Measurements from ENCODE around the gene RNF10. TPM values are rescaled to one million over a fixed set of nuclear protein-coding genes. Genes with fewer than 3 reads are reported as not detected.
"Not testable (repeated sequence)": the region's sequence is repeated elsewhere in the genome, so short reads cannot be mapped to it uniquely, and the experiment has no call there.

The RNF10 gene
- total RNA-seq, 1 donor from 2014 or later, result 294 TPM

DNA sequence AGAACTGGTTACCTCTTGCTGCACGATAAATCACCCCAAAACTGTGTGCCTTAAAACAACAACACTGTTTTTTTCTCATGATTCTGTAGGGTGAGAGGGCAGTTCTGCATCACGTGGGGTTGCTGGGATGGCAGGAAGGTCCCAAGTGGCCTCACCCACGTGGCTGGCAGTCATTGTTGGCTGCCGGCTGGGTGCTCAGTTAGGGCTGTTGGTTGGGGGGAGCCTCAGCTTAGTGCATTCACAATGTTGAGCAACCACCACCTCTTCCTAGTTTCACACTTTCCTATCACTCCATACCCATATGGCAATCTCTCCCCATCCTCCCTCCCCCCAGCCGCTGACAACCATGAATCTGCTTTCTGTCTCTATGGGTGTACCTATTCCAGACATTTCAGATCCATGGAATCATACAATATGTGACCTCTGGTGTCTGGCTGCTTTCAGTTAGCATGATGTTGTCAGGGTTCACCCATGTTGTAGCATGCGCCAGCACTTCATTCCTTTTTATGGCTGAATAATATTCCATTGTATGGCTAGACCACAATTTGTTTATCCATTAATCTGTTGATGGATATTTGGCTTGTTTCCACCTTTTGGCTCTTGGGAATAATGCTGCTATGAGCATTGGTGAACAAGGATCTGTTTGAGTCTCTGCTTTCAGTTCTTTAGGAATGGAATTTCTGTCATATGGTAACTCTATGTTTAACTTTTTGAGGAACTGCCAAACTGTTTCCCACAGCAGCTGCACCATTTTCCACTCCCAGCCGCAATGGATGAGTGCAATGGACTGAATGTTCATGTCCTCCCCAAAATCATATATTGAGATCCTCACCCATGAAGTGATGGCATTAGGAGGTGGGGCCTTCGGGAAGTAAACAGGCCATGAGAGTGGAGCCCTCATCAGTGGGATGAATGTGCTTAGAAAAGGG, 58.2 kb downstream of the RNF10 start:
- no peak for ATAC-seq
- no peak for DNase-seq (ENCODE audit: missing footprints)
- intact Hi-C loops (cut with DNase I), result no loop called here

DNA sequence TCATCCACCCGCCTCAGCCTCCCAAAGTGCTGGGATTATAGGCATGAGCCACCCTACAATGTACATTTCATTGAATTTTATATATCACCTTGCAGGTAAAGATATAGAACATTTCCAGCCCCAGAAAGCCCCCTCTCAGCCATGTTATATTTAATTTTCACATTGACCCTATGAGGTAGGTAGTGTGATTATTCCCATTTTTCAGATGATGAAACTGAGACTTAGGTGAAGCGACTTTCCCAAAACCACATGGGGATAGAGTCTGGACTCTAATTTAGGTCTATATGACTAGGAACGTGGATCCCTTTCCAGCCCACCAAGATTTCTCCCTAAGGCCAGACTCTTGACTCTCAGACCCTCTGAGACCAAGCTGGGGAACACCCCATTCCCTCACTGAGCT, 62.7 kb downstream of the RNF10 start:
- ATAC-seq (no peak), DNase-seq (ENCODE audit: missing footprints) (no peak)
- intact Hi-C loops (cut with DNase I), result no loop called here

DNA sequence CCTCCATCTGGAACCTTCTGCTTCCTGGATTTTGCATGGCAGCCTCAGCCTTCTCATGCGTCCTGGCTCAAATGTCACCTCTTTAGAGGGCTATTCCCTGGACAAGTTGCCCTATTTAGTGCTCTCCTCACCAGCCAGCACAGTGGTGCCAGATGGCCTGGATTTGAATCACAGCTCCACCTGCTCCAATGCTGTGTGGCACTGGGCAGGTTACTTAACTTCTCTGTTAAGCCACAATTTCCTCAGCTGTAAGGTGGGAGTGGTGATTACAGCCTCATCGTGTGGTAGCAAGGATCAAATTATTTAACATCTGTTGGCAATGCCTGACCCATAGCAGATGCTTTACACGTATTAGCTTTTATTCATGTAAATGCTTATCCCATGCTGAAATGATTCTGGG, 63.7 kb downstream of the RNF10 start:
- ATAC-seq (no peak), DNase-seq (ENCODE audit: missing footprints) (no peak)
- intact Hi-C loops (cut with DNase I), result no loop called here

DNA sequence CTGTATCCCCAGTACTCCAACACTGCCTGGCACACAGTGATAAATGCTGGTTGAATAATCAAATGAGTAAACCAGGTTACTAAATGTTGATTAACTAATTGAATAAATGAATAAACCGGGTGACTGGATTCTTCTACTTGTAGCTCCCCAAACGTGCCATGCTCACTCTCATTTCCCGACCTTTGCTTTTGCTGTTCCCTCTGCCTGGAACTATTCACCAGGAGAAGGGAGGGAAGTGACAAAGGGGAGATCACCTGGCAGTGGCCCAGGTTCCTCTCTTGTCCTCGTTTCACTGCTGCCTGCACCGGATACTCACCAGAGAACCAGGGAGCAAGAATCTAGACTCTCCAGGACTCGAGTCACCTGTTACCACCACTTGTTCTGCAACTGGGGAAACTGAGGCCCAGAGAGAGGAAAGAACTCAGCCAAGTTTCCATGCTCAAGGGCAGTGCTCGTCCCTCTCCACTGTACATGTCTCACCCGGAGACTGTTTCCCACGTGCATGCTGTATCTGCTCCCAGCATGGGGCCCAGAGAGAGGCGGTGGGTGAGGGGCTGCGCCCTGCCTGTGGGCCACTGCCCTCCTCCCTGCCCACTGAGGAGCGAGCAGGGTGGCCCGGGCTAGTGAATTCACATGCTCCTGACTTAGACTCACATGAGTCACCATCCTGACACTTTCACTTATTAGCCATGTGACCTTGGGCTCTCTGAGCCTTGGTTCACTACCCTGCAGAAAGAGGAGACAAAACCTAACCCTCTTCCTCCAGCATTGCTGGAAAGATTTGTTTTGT, 64.7 kb downstream of the RNF10 start:
- DNase-seq (ENCODE audit: missing footprints) (no peak), ATAC-seq (peak; percentile 34)
- intact Hi-C loops (cut with DNase I), result no loop called here

DNA sequence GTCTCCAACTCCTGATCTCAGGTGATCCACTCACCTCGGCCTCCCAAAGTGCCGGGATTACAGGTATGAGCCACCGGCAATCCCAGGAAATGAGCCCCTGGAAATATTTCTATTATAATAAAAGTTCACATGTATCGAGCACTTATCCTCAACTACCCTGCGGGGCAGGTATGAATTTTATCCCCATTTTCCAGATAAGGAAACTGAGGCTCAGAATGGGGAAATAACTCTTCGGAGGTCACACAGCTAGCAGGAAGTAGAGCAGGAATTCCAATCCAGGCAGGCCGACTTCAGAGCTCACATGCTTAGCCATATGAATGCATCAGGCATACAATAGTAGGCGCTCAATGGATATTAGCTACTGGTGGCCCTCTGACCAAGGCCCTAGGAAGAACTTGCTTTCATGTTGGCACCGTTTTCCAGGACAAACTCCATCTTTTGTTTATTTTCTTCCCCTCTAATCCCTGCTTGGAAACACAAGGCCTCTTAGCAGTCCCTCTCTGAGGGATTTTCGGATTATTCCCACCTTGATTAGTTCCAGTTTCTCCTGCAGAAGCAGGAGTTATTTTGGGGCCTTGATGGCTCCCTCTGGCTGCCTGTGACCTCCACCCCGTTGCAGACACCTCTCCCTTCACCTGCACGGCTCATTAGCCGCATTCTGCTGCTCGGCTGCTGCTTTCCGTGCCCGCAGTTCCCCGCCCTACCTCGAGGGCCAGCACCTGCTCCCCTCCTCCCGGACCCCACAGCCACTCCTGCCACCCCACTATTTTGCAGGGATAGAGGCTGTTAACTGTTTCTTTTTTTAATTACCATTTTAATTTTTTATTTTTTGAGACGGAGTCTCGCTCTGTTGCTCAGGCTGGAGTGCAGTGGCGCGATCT, 65.8 kb downstream of the RNF10 start:
- intact Hi-C loops (cut with DNase I), result no loop called here
- ATAC-seq (no peak), DNase-seq (ENCODE audit: missing footprints) (no peak)

DNA sequence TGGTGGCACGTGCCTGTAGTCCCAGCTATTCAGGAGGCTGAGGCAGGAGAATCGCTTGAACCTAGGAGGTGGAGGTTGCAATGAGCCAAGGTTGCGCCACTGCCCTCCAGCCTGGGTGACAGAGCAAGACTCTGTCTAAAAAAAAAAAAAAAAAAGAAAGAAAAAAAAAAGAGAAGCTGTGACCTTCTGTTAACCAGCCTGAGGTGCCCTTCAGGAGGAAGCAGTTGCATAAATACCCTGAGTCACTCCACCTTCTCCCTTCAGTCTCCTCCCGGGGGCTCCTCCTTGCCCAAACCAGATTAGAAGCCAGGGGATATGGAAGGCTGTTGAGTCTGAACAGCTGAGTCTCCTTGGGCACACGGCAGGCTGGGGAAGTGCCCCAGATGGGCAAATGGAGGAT, 68.3 kb downstream of the RNF10 start:
- ATAC-seq; DNase-seq (ENCODE audit: missing footprints); intact Hi-C loops (cut with DNase I): not testable (repeated sequence)

DNA sequence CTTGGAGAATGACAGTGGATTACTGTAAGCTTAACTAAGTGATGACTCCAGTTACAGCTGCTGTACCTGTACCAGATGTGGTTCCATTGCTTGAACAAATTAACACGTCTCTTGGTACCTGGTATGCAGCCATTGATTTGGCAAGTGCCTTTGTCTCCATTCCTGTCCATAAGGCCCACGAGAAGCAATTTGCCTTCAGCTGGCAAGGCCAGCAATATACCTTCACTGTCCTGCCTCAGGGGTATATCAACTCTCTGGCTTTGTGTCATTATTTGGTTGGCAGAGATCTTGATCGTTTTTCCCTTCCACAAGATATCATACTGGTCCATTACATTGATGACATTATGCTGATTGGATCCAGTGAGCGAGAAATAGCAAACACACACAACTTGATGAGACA, 76.4 kb downstream of the RNF10 start:
- no peak for DNase-seq (ENCODE audit: missing footprints)
- intact Hi-C loops (cut with DNase I), result no loop called here
- ATAC-seq, result no peak

DNA sequence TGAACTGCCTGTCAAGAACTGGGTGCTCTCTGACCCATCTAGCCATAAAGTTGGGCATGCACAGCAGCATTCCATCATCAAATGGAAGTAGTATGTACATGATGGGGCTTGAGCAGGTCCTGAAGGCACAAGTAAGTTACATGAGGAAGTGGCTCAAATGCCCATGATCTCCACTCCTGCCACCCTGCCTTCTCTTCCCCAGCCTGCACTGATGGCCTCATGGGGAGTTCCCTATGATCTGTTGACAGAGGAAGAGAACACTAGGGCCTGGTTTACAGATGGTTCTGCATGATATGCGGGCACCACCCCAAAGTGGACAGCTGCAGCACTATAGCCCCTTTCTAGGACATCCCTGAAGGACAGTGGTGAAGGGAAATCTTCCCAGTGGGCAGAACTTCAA, 77.4 kb downstream of the RNF10 start:
- DNase-seq (ENCODE audit: missing footprints); ATAC-seq; intact Hi-C loops (cut with DNase I): not testable (repeated sequence)

DNA sequence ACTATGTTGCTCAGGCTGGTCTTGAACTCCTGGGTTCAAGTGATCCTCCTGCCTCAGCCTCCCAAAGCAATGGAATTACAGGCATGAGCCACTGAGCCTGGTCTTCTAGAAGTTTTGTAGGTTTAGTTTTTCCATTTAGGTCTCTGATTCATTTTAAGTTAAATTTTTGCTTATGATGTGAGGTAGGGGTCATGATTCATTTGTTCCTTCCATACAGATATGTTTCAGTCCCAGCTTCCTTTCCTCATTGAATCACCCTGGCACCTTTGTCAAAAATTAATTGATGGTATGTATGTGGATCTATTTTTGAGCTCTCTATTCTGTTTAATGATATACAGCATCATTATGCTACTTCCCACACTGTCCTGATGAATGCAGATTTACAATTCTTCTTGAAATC, 80.7 kb downstream of the RNF10 start:
- no peak for DNase-seq (ENCODE audit: missing footprints)
- intact Hi-C loops (cut with DNase I), result no loop called here
- ATAC-seq, result no peak

DNA sequence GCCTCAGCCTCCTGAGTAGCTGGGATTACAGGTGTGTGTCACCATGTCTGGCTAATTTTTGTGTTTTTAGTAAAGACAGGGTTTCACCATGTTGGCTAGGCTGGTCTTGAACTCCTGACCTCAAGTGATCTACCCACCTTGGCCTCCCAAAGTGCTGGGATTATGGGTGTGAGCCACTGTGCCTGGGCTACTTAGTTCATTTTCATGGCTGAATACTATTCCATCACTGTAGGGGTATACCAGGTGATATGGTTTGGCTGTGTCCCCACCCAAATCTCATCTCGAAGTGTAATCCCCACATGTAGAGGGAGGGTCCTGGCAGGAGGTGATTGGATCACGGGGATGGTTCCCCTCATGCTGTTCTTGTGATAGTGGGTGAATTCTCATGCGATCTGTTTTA, 83.0 kb downstream of the RNF10 start:
- ATAC-seq; intact Hi-C loops (cut with DNase I); DNase-seq (ENCODE audit: missing footprints): not testable (repeated sequence)

DNA sequence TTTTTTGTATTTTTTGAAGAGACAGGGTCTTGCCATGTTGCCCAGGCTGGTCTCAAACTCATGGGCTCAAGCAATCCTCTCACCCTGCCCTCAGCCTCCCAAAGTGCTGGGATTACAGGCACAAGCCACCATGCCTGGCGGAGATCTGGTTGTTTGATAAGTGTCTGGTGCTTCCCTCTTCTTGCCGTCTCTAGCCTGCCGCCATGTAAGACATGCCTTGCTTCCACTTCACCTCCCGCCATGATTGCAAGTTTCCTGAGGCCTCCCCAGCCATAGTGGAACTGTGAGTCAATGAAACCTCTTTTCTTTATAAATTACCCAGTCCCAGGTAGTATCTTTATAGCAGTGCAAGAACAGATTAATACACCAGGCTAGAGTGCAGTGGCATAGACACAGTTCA, 83.6 kb downstream of the RNF10 start:
- intact Hi-C loops (cut with DNase I); ATAC-seq; DNase-seq (ENCODE audit: missing footprints): not testable (repeated sequence)

DNA sequence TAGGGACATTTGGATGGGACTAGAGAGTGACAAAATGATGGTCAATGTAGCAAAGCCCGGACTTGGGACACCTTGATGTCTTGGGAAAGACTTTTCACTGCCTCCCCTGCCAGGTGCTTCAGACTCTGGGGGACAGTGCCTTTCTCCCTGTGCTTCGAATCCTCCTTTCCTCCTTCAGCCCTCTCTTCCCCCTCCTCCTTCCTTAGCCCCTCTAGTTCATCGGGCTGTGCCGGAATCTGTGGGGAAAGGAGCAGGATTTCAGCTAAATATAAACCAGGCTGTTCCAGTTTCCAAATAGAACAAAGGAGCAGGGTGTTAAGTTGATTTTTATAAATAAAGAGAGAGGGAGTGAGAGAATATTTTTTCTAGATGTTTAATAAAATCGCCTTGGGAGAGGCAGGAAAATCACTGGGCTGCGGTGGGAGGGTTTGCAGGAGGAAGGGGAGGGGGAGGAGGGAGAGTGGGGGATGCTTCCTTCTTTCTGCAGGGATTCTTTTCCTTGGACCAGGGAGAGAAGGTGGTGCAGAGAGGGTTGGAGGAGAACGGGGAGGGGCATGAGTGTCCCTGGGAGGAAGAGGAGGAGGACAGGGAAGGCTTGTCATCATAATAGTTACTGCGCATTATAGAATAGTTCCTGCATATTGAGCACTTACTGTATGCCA, 84.9 kb downstream of the RNF10 start:
- intact Hi-C loops (cut with DNase I), result no loop called here
- ATAC-seq (no peak), DNase-seq (ENCODE audit: missing footprints) (no peak)

DNA sequence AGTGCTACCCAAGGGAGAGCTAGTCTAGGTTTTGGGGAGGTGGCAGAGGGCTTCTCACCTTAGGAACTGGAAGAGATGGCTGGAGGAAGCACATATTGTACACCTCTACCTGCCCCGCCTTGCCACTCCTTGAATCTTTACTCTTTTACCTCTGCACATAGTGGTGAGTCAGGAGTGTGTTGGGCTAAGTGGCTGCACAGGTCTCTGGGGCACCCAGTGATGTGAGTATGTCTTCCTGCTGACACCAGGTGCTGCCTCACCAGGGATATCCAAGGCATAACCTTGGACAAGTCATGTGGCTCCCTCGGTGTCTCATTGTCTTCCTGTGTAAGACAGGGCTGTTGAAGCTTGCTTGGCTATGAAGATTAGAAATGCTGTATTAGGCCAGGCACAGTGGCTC, 86.5 kb downstream of the RNF10 start:
- DNase-seq (ENCODE audit: missing footprints), result no peak
- intact Hi-C loops (cut with DNase I), result no loop called here
- no peak for ATAC-seq

DNA sequence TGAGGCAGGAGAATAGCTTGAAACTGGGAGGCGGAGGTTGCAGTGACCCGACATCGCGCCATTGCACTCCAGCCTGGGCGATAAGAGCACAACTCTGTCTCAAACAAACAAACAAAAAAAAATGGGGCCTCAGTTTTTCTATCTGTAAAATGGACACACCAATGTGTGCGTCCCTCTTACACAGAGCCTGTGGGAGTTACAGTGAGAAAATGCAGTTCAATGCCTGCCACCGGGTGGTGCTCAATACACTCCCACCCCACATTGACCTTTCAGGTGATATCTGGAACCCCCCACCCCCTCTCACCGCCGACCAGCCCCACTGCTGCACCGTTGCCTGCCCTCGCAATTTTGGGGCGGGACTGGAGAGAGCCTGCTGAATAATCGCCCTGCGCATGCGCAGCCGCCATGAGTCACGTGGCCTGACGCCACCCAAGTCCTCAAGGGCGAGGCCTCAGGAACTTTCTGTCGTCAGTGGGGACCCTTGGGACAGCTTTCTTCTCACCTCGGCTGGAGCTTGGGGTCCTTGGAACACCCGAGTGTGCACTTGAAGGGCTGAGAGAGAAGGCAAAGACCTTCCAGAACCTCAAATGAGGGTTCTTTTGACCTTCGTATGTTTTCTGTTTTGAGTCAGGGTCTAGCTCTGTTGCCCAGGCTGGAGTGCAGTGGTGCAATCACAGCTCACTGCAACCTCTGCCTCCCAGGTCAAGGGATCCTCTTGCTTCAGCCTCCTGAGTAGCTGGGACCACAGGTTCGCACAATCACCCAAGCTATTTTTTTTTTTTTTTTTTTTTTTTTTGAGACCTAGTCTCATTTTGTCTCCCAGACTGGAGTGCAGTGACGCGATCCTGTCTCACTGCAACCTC, 91.6 kb downstream of the RNF10 start:
- intact Hi-C loops (cut with DNase I), result no loop called here
- DNase-seq (ENCODE audit: missing footprints) (no peak), ATAC-seq (no peak)

Measured in Right ventricle myocardium inferior (tissue), 1 donor.